ENCODE data around the gene BTBD8. TPM values are rescaled to one million over a fixed set of nuclear protein-coding genes. Genes with fewer than 3 reads are reported as not detected.
A peak's percentile ranks its signal among the peaks of the same experiment; 100 is the strongest.
"Not testable (repeated sequence)": the region's sequence is repeated elsewhere in the genome, so short reads cannot be mapped to it uniquely, and the experiment has no call there.

Gene BTBD8
- total RNA-seq, 3 donors from 2014 or later = 0.33 to 0.35 (median 0.34) TPM

- Mint-ChIP-seq H3K27me3 (ENCODE audit: low read depth) (no peaks in the 10 kb centered on the region), H3K36me3 (ENCODE audit: insufficient read depth) (no peaks in the 10 kb centered on the region), H3K9me3 (no peaks in the 10 kb centered on the region), H3K4me1 (ENCODE audit: low read depth) (peaks cover 6% of the 10 kb centered on the region), H3K4me3 (no peak overlapping the region)
- ATAC-seq (no peak), DNase-seq (no peak)
Observed at GRCh38 chr1:92076363-92076762, 3.8 kb upstream of the BTBD8 start.

- not testable (repeated sequence) for H3K36me3 Mint-ChIP-seq (ENCODE audit: insufficient read depth); H3K27me3 Mint-ChIP-seq (ENCODE audit: low read depth); ATAC-seq; H3K9me3 Mint-ChIP-seq; H3K4me3 Mint-ChIP-seq; DNase-seq
- H3K4me1 Mint-ChIP-seq (ENCODE audit: low read depth) = peaks cover 14% of the 10 kb centered on the region
Observed at GRCh38 chr1:92078077-92078476, 2.1 kb upstream of the BTBD8 start.

GRCh38 chr1:92079441-92079840 lies 704 bp upstream of the BTBD8 start:
- ATAC-seq = no peak
- Mint-ChIP-seq H3K9me3 (no peaks in the 10 kb centered on the region), H3K4me3 (peak overlapping the region; percentile 91), H3K4me1 (ENCODE audit: low read depth) (peaks cover 14% of the 10 kb centered on the region), H3K27me3 (ENCODE audit: low read depth) (no peaks in the 10 kb centered on the region), H3K36me3 (ENCODE audit: insufficient read depth) (peaks cover 1% of the 10 kb centered on the region)
- no peak for DNase-seq

GRCh38 chr1:92081031-92081430 lies 886 bp downstream of the BTBD8 start:
- Mint-ChIP-seq H3K9me3 (peaks cover 7% of the 10 kb centered on the region), H3K4me3 (peak overlapping the region; percentile 91), H3K36me3 (ENCODE audit: insufficient read depth) (peaks cover 7% of the 10 kb centered on the region), H3K27me3 (ENCODE audit: low read depth) (no peaks in the 10 kb centered on the region), H3K4me1 (ENCODE audit: low read depth) (peaks cover 14% of the 10 kb centered on the region)
- DNase-seq = no peak
- no peak for ATAC-seq

- peaks cover 14% of the 10 kb centered on the region for H3K4me1 Mint-ChIP-seq (ENCODE audit: low read depth)
- no peak for DNase-seq
- no peak overlapping the region for H3K4me3 Mint-ChIP-seq
- H3K36me3 Mint-ChIP-seq (ENCODE audit: insufficient read depth) = peaks cover 7% of the 10 kb centered on the region
- H3K9me3 Mint-ChIP-seq = peaks cover 7% of the 10 kb centered on the region
- ATAC-seq = no peak
- H3K27me3 Mint-ChIP-seq (ENCODE audit: low read depth) = no peaks in the 10 kb centered on the region
Observed at GRCh38 chr1:92084651-92085050, 4.5 kb downstream of the BTBD8 start.

- ATAC-seq = no peak
- peaks cover 7% of the 10 kb centered on the region for H3K9me3 Mint-ChIP-seq
- no peak overlapping the region for H3K4me3 Mint-ChIP-seq
- DNase-seq = no peak
- peaks cover 8% of the 10 kb centered on the region for H3K4me1 Mint-ChIP-seq (ENCODE audit: low read depth)
- peaks cover 7% of the 10 kb centered on the region for H3K36me3 Mint-ChIP-seq (ENCODE audit: insufficient read depth)
- no peaks in the 10 kb centered on the region for H3K27me3 Mint-ChIP-seq (ENCODE audit: low read depth)
Observed at GRCh38 chr1:92085727-92086126, 5.6 kb downstream of the BTBD8 start.

GRCh38 chr1:92087542-92087941 lies 7.4 kb downstream of the BTBD8 start:
- ATAC-seq = no peak
- no peak for DNase-seq
- peaks cover under 1% of the 10 kb centered on the region for H3K4me1 Mint-ChIP-seq (ENCODE audit: low read depth)
- peaks cover 12% of the 10 kb centered on the region for H3K36me3 Mint-ChIP-seq (ENCODE audit: insufficient read depth)
- no peaks in the 10 kb centered on the region for H3K27me3 Mint-ChIP-seq (ENCODE audit: low read depth)
- no peak overlapping the region for H3K4me3 Mint-ChIP-seq
- peaks cover 7% of the 10 kb centered on the region for H3K9me3 Mint-ChIP-seq

GRCh38 chr1:92091625-92092024 lies 11.5 kb downstream of the BTBD8 start:
- H3K9me3 Mint-ChIP-seq = no peaks in the 10 kb centered on the region
- no peak overlapping the region for H3K4me3 Mint-ChIP-seq
- peaks cover 12% of the 10 kb centered on the region for H3K36me3 Mint-ChIP-seq (ENCODE audit: insufficient read depth)
- no peak for DNase-seq
- no peak for ATAC-seq
- H3K27me3 Mint-ChIP-seq (ENCODE audit: low read depth) = no peaks in the 10 kb centered on the region
- H3K4me1 Mint-ChIP-seq (ENCODE audit: low read depth) = no peaks in the 10 kb centered on the region

GRCh38 chr1:92094090-92094489 lies 13.9 kb downstream of the BTBD8 start:
- peaks cover 23% of the 10 kb centered on the region for H3K36me3 Mint-ChIP-seq (ENCODE audit: insufficient read depth)
- H3K4me1 Mint-ChIP-seq (ENCODE audit: low read depth) = no peaks in the 10 kb centered on the region
- no peaks in the 10 kb centered on the region for H3K27me3 Mint-ChIP-seq (ENCODE audit: low read depth)
- ATAC-seq (no peak), DNase-seq (no peak)
- H3K4me3 Mint-ChIP-seq = no peak overlapping the region
- H3K9me3 Mint-ChIP-seq = no peaks in the 10 kb centered on the region

GRCh38 chr1:92094595-92094994 lies 14.4 kb downstream of the BTBD8 start:
- DNase-seq = no peak
- no peak for ATAC-seq
- H3K36me3 Mint-ChIP-seq (ENCODE audit: insufficient read depth) = peaks cover 23% of the 10 kb centered on the region
- no peaks in the 10 kb centered on the region for H3K27me3 Mint-ChIP-seq (ENCODE audit: low read depth)
- no peaks in the 10 kb centered on the region for H3K9me3 Mint-ChIP-seq
- H3K4me1 Mint-ChIP-seq (ENCODE audit: low read depth) = no peaks in the 10 kb centered on the region
- H3K4me3 Mint-ChIP-seq = no peak overlapping the region

GRCh38 chr1:92095874-92096273 lies 15.7 kb downstream of the BTBD8 start:
- Mint-ChIP-seq H3K9me3 (no peaks in the 10 kb centered on the region), H3K27me3 (ENCODE audit: low read depth) (no peaks in the 10 kb centered on the region), H3K4me3 (no peak overlapping the region), H3K4me1 (ENCODE audit: low read depth) (no peaks in the 10 kb centered on the region), H3K36me3 (ENCODE audit: insufficient read depth) (peaks cover 23% of the 10 kb centered on the region)
- DNase-seq (no peak), ATAC-seq (no peak)

- ATAC-seq (peak in 1 of 2 donors; percentile 50), DNase-seq (no peak)
- no peak overlapping the region for H3K4me3 Mint-ChIP-seq
- no peaks in the 10 kb centered on the region for H3K4me1 Mint-ChIP-seq (ENCODE audit: low read depth)
- no peaks in the 10 kb centered on the region for H3K27me3 Mint-ChIP-seq (ENCODE audit: low read depth)
- H3K36me3 Mint-ChIP-seq (ENCODE audit: insufficient read depth) = peaks cover 19% of the 10 kb centered on the region
- no peaks in the 10 kb centered on the region for H3K9me3 Mint-ChIP-seq
Observed at GRCh38 chr1:92096317-92096716, 16.2 kb downstream of the BTBD8 start.

- Mint-ChIP-seq H3K36me3 (ENCODE audit: insufficient read depth) (peaks cover 22% of the 10 kb centered on the region), H3K9me3 (no peaks in the 10 kb centered on the region), H3K27me3 (ENCODE audit: low read depth) (no peaks in the 10 kb centered on the region), H3K4me1 (ENCODE audit: low read depth) (no peaks in the 10 kb centered on the region), H3K4me3 (no peak overlapping the region)
- DNase-seq (no peak), ATAC-seq (no peak)
Observed at GRCh38 chr1:92105546-92106081, 25.5 kb downstream of the BTBD8 start.

GRCh38 chr1:92108631-92109030 lies 28.5 kb downstream of the BTBD8 start:
- Mint-ChIP-seq H3K36me3 (ENCODE audit: insufficient read depth) (peaks cover 13% of the 10 kb centered on the region), H3K4me1 (ENCODE audit: low read depth) (no peaks in the 10 kb centered on the region), H3K4me3 (no peak overlapping the region), H3K9me3 (no peaks in the 10 kb centered on the region), H3K27me3 (ENCODE audit: low read depth) (no peaks in the 10 kb centered on the region)
- DNase-seq (no peak), ATAC-seq (no peak)

GRCh38 chr1:92117526-92117925 lies 37.4 kb downstream of the BTBD8 start:
- ATAC-seq (no peak), DNase-seq (no peak)
- H3K36me3 Mint-ChIP-seq (ENCODE audit: insufficient read depth) = peaks cover 2% of the 10 kb centered on the region
- no peaks in the 10 kb centered on the region for H3K9me3 Mint-ChIP-seq
- H3K27me3 Mint-ChIP-seq (ENCODE audit: low read depth) = no peaks in the 10 kb centered on the region
- no peak overlapping the region for H3K4me3 Mint-ChIP-seq
- H3K4me1 Mint-ChIP-seq (ENCODE audit: low read depth) = peaks cover 6% of the 10 kb centered on the region

GRCh38 chr1:92118826-92119225 lies 38.7 kb downstream of the BTBD8 start:
- H3K36me3 Mint-ChIP-seq (ENCODE audit: insufficient read depth) = peaks cover 2% of the 10 kb centered on the region
- peaks cover 10% of the 10 kb centered on the region for H3K4me1 Mint-ChIP-seq (ENCODE audit: low read depth)
- no peaks in the 10 kb centered on the region for H3K27me3 Mint-ChIP-seq (ENCODE audit: low read depth)
- no peak for DNase-seq
- no peak overlapping the region for H3K4me3 Mint-ChIP-seq
- H3K9me3 Mint-ChIP-seq = no peaks in the 10 kb centered on the region
- no peak for ATAC-seq
